H1 (cell line): ENCODE measurements around the gene FAAP100. TPM values are rescaled to one million over a fixed set of nuclear protein-coding genes. Genes with fewer than 3 reads are reported as not detected.
A peak's percentile ranks its signal among the peaks of the same experiment; 100 is the strongest.

ENCODE experiments used
- CTCF ChIA-PET: fragments of 300-600 bp; sonication (Branson Sonifier 250); formaldehyde crosslinking; loops from one replicate; lab custom pipeline; 2021; ENCODE audit not compliant: partially characterized antibody; lab: Charles Lee
- POLR2A ChIA-PET: fragments of 300-600 bp; sonication (Branson Sonifier 250); formaldehyde crosslinking; loops from one replicate; lab custom pipeline; 2021; ENCODE audit warnings: inconsistent platforms; ENCODE audit not compliant: partially characterized antibody; lab: Charles Lee
- DNase-seq, 2 experiments: peaks; one replicate each; pipeline versions ENCODE4 v3.0.0 to v3.0.0-alpha.2; 2010 to 2022; ENCODE audit warnings: low spot score in 2 of 2, low read depth in 1 of 2, mixed read lengths in 1 of 2
- FAIRE-seq: peaks from 2 replicates; lab custom pipeline; 2011; peaks lifted over from hg19 to GRCh38; lab: Jason Lieb, UNC
- H2AFZ ChIP-seq: 2 replicates; pipeline ENCODE4 v1.8.1; 2012; ENCODE audit warnings: low read length, inconsistent platforms
- H2AK5ac ChIP-seq: 2 replicates; pipeline ENCODE4 v1.6.1; 2013; ENCODE audit warnings: low read depth, low read length
- H2BK120ac ChIP-seq: replicated peaks from 2 replicates; pipeline ENCODE3; 2013; ENCODE audit warnings: low read depth, low read length, inconsistent platforms
- H2BK12ac ChIP-seq: 2 replicates; pipeline ENCODE4 v1.6.1; 2013; ENCODE audit warnings: low read depth, low read length
- H2BK15ac ChIP-seq: 2 replicates; pipeline ENCODE4 v1.6.1; 2013; ENCODE audit warnings: low read length
- H2BK20ac ChIP-seq: 2 replicates; pipeline ENCODE4 v1.6.1; 2013; ENCODE audit warnings: low read length
- H2BK5ac ChIP-seq: 2 replicates; pipeline ENCODE4 v1.6.1; 2013; ENCODE audit warnings: low read depth, low read length
- H3K14ac ChIP-seq: 2 replicates; pipeline ENCODE4 v1.6.1; 2013; ENCODE audit warnings: inconsistent platforms; ENCODE audit not compliant: insufficient read length
- H3K18ac ChIP-seq: 2 replicates; pipeline ENCODE4 v1.6.1; 2013; ENCODE audit warnings: low read length; ENCODE audit errors: extremely low read depth
- H3K23ac ChIP-seq: 2 replicates; pipeline ENCODE4 v1.6.1; 2013; ENCODE audit warnings: inconsistent platforms; ENCODE audit not compliant: insufficient read length
- H3K23me2 ChIP-seq: 2 replicates; pipeline ENCODE4 v1.6.1; 2013; ENCODE audit warnings: low read depth, low read length
- H3K27ac ChIP-seq: 2 replicates; pipeline ENCODE4 v1.6.1; 2011; ENCODE audit warnings: low read depth, low read length, inconsistent platforms
- H3K27me3 ChIP-seq, 4 experiments: replicated peaks in 1 of 4; 1 replicate in 1 of 4; 2 replicates in 3 of 4; pipeline versions ENCODE4 v1.6.1 to v1.8.1; 2011 to 2013; ENCODE audit warnings: low read length in 3 of 4, mild to moderate bottlenecking in 3 of 4, inconsistent platforms in 2 of 4, mixed read lengths in 2 of 4, moderate library complexity in 1 of 4; ENCODE audit not compliant: control insufficient read depth in 3 of 4, insufficient read depth in 3 of 4; ENCODE audit errors: extremely low read depth in 1 of 4
- H3K36me3 ChIP-seq, 4 experiments: 2 replicates each; pipeline versions ENCODE4 v1.6.1 to v1.8.1; 2011 to 2013; ENCODE audit warnings: mild to moderate bottlenecking in 4 of 4, low read length in 3 of 4, moderate library complexity in 2 of 4, control low read depth in 1 of 4, inconsistent platforms in 1 of 4; ENCODE audit not compliant: insufficient read depth in 4 of 4, control insufficient read depth in 2 of 4
- H3K4ac ChIP-seq: replicated peaks from 2 replicates; pipeline ENCODE3; 2013; ENCODE audit warnings: low read length, low read depth, mixed read lengths, inconsistent platforms; ENCODE audit not compliant: insufficient read length
- H3K4me1 ChIP-seq, 4 experiments: replicated peaks in 1 of 4; 1 replicate in 1 of 4; 2 replicates in 3 of 4; pipeline versions ENCODE4 v1.6.1 to v1.8.1; 2011 to 2013; ENCODE audit warnings: low read length in 3 of 4, inconsistent platforms in 2 of 4, mixed read lengths in 1 of 4; ENCODE audit not compliant: insufficient read depth in 4 of 4, control insufficient read depth in 3 of 4
- H3K4me2 ChIP-seq, 2 experiments: 2 replicates each; pipeline versions ENCODE4 v1.6.1 to v1.8.1; 2011 to 2013; ENCODE audit warnings: low read depth in 2 of 2, low read length in 2 of 2, control low read depth in 1 of 2, inconsistent platforms in 1 of 2, mild to moderate bottlenecking in 1 of 2; ENCODE audit not compliant: insufficient read depth in 1 of 2
- H3K4me3 ChIP-seq, 4 experiments: fragments of 200-600, 300-600 bp in 1 of 4; sonication (generic), shearing (Covaris generic), sonication (Bioruptor Twin) in 1 of 4; 2 replicates each; pipeline versions ENCODE4 v1.5.1 to v1.8.1; 2011 to 2016; ENCODE audit warnings: low read length in 4 of 4, low read depth in 3 of 4, control low read depth in 2 of 4, inconsistent platforms in 2 of 4, mild to moderate bottlenecking in 2 of 4, mixed read lengths in 1 of 4, moderate library complexity in 1 of 4; ENCODE audit not compliant: insufficient read depth in 2 of 4; ENCODE audit errors: extremely low read depth in 1 of 4
- H3K56ac ChIP-seq: replicated peaks from 2 replicates; pipeline ENCODE3; 2013; ENCODE audit warnings: low read depth, mild to moderate bottlenecking, mixed read lengths, low read length, inconsistent platforms; ENCODE audit not compliant: insufficient read length
- H3K79me1 ChIP-seq: 2 replicates; pipeline ENCODE4 v1.6.1; 2013; ENCODE audit warnings: low read depth, low read length, control low read depth
- H3K79me2 ChIP-seq, 2 experiments: 2 replicates each; pipeline versions ENCODE4 v1.6.1 to v1.8.1; 2012 to 2013; ENCODE audit warnings: low read length in 2 of 2, mild to moderate bottlenecking in 2 of 2, inconsistent platforms in 1 of 2; ENCODE audit not compliant: insufficient read depth in 2 of 2, control insufficient read depth in 1 of 2
- H3K9ac ChIP-seq, 4 experiments: replicated peaks in 1 of 4; 1 replicate in 1 of 4; 2 replicates in 3 of 4; pipeline versions ENCODE4 v1.6.1 to v1.8.1; 2011 to 2013; ENCODE audit warnings: low read depth in 3 of 4, low read length in 3 of 4, control low read depth in 2 of 4, mild to moderate bottlenecking in 2 of 4, moderate library complexity in 2 of 4, inconsistent platforms in 1 of 4; ENCODE audit errors: extremely low read depth in 1 of 4
- H3K9me3 ChIP-seq, 2 experiments: 2 replicates each; pipeline versions ENCODE4 v1.6.1 to v1.8.1; 2012 to 2013; ENCODE audit warnings: mild to moderate bottlenecking in 2 of 2, moderate library complexity in 2 of 2, control low read depth in 1 of 2, inconsistent platforms in 1 of 2, low read depth in 1 of 2, low read length in 1 of 2, mixed read lengths in 1 of 2; ENCODE audit not compliant: insufficient read depth in 2 of 2
- H4K20me1 ChIP-seq, 2 experiments: replicated peaks in 1 of 2; 2 replicates each; pipeline versions ENCODE3 to v1.8.1; 2011 to 2013; ENCODE audit warnings: inconsistent platforms in 2 of 2, low read length in 2 of 2, mild to moderate bottlenecking in 1 of 2; ENCODE audit not compliant: insufficient read depth in 2 of 2, control insufficient read depth in 1 of 2
- H4K5ac ChIP-seq: 2 replicates; pipeline ENCODE4 v1.6.1; 2013; ENCODE audit warnings: low read length, low read depth, mixed read lengths, inconsistent platforms; ENCODE audit not compliant: insufficient read length
- H4K8ac ChIP-seq: 2 replicates; pipeline ENCODE4 v1.8.0; 2013; ENCODE audit warnings: mild to moderate bottlenecking, moderate library complexity, low read length, inconsistent platforms; ENCODE audit not compliant: insufficient read depth; ENCODE audit errors: extremely low read depth
- H4K91ac ChIP-seq: replicated peaks from 2 replicates; pipeline ENCODE3; 2013; ENCODE audit warnings: low read length, mixed read lengths, inconsistent platforms; ENCODE audit not compliant: insufficient read length
- ASH2L ChIP-seq: fragments of 200-600, 300-600 bp; sonication (generic); IDR thresholded peaks from one replicate; pipeline ENCODE4 v1.7.1; 2017; ENCODE audit warnings: low read length
- CHD1 ChIP-seq: IDR thresholded peaks from 2 replicates; pipeline ENCODE4 v1.6.1; 2012; ENCODE audit warnings: low read depth, low read length, improper control_type of control experiment
- JUN ChIP-seq: IDR thresholded peaks from 2 replicates; pipeline ENCODE4 v1.6.1; 2011; ENCODE audit warnings: low read depth, mild to moderate bottlenecking, improper control_type of control experiment, low read length
- KDM1A ChIP-seq: fragments of 200-600, 300-600 bp; sonication (generic); IDR thresholded peaks from 2 replicates; pipeline ENCODE4 v1.7.1; 2016; ENCODE audit warnings: mild to moderate bottlenecking, low read length, borderline replicate concordance
- NRF1 ChIP-seq: IDR thresholded peaks from 2 replicates; pipeline ENCODE4 v1.6.1; 2011; ENCODE audit warnings: mild to moderate bottlenecking, low read depth, low read length, improper control_type of control experiment
- RAD21 ChIP-seq, 2 experiments: IDR thresholded peaks in 1 of 2; conservative IDR thresholded peaks in 1 of 2; 2 replicates each; pipeline ENCODE4 v1.6.1; 2011; ENCODE audit warnings: low read depth in 2 of 2, low read length in 2 of 2, improper control_type of control experiment in 1 of 2, inconsistent platforms in 1 of 2, mild to moderate bottlenecking in 1 of 2, moderate library complexity in 1 of 2
- SRF ChIP-seq: IDR thresholded peaks from 2 replicates; pipeline ENCODE4 v1.6.1; 2011; ENCODE audit warnings: mild to moderate bottlenecking, low read depth, low read length, moderate library complexity
- TAF1 ChIP-seq: IDR thresholded peaks from 2 replicates; pipeline ENCODE4 v1.6.1; 2011; ENCODE audit warnings: mild to moderate bottlenecking, low read depth, low read length
- TCF12 ChIP-seq: IDR thresholded peaks from 2 replicates; pipeline ENCODE4 v1.6.1; 2011; ENCODE audit warnings: low read depth, mild to moderate bottlenecking, low read length
- USF2 ChIP-seq: IDR thresholded peaks from 2 replicates; pipeline ENCODE4 v1.6.1; 2011; ENCODE audit warnings: low read length, improper control_type of control experiment
- YY1 ChIP-seq: IDR thresholded peaks from 2 replicates; pipeline ENCODE4 v1.6.1; 2011; ENCODE audit warnings: low read depth, mild to moderate bottlenecking, low read length
- WGBS, 2 experiments: shearing (Covaris generic) in 1 of 2; methylation state at CpG; one replicate each; pipeline versions ENCODE4 v1.1.6 to v1.1.7; 2013 to 2015; ENCODE audit warnings: low lambda C conversion rate in 2 of 2, mixed read lengths in 2 of 2, inconsistent platforms in 1 of 2, low coverage in 1 of 2, missing lambda C conversion rate in 1 of 2; ENCODE audit not compliant: insufficient replicate concordance in 2 of 2, insufficient coverage in 1 of 2, insufficient read length in 1 of 2; ENCODE audit errors: extremely low coverage in 1 of 2, missing lambda C conversion rate in 1 of 2; 5-methylcytosine and 5-hydroxymethylcytosine counted together
- polyA plus RNA-seq, 7 experiments: library from polyadenylated mRNA; depleted of rRNA in 3 of 7; stranded (reverse) in 5 of 7; unstranded in 2 of 7; fragments of >200 nt in 5 of 7; fragments of 200-250 nt in 2 of 7; gene quantifications; 1 replicate in 5 of 7; 2 replicates in 1 of 7; 4 replicates in 1 of 7; pipeline versions ENCODE4 v1.2.1 to v1.2.3, GENCODE V29; 2011 to 2013; ENCODE audit warnings: missing spikeins in 2 of 7, mixed read lengths in 2 of 7
- total RNA-seq: library from RNA; stranded (reverse); fragmentation: NEBNext Ultra II Directional; extraction: Animal tissue kit (Norgen Biotek cat#: 25700); gene quantifications from 2 replicates; pipeline ENCODE4 v1.2.1, GENCODE V29; 2021
- TF ChIP-seq, protein P1 (sequence below): IDR thresholded peaks from 2 replicates; pipeline ENCODE4 v1.6.1; 2011; ENCODE audit warnings: low read depth, mild to moderate bottlenecking, low read length; ENCODE audit not compliant: insufficient read depth

Gene FAAP100
- total and polyA plus RNA-seq, 2 of the 8 experiments (the other 6 are each of a cell fraction or from before 2014, with no cell fraction given): 23.2 to 41.8 TPM

DNA sequence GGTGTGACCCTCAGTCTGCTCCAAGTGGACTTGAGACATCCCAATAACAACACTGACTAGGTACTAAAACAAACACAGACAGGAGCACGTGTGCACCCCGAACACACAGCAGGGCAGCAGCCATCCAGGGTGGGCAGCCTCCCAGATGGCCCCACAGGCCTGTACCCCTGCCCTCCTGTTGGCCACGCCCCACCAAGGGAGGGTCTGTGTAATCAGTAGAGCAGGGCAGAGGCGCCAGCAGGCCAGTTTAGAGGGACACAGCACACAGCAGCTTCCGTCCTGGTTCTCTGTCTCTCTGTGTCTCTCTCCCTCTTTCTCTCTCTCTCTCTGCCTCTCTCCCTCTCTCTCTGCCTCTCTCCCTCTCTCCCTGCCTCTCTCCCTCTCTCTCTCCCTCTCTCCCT lies 61.0 kb downstream of the FAAP100 start:
- H4K91ac ChIP-seq: peak overlapping the region; percentile 66
- peaks cover 0 to 9% (median 4%) of the 10 kb centered on the region in 4 experiments; a peak in 3 of 7 replicates for H3K27me3 ChIP-seq
- H3K27ac ChIP-seq: no peak overlapping the region
- no peak overlapping the region for H3K23ac ChIP-seq
- no peak overlapping the region for H3K4ac ChIP-seq
- H3K9ac ChIP-seq: no peak overlapping the region
- WGBS, 2 experiments: 80% methylated on average over 5 of the region's 5 CpGs; no CpG with 5 or more reads in 1 of the 2 experiments
- H2BK5ac ChIP-seq: peak overlapping the region; percentile 54; the same call in 1 of the 2 replicates
- no peak overlapping the region for H2AK5ac ChIP-seq
- H3K23me2 ChIP-seq: peaks cover 2% of the 10 kb centered on the region; the same call in 1 of the 2 replicates
- no peak overlapping the region for H2BK120ac ChIP-seq
- H3K4me1 ChIP-seq: peaks cover 6 to 28% (median 22%) of the 10 kb centered on the region in 4 experiments
- no peak for DNase-seq
- peak overlapping the region; percentile 53; the same call in 1 of the 2 replicates for H3K18ac ChIP-seq
- no peak for FAIRE-seq
- H2AFZ ChIP-seq: no peak overlapping the region
- H3K56ac ChIP-seq: no peak overlapping the region
- no peaks in the 10 kb centered on the region for H3K79me1 ChIP-seq
- 0 out of 2 replicates have a peak overlapping the region, but pooled peaks have one; percentile 52 for H2BK12ac ChIP-seq
- H3K4me3 ChIP-seq: no peak overlapping the region
- H2BK15ac ChIP-seq: no peak overlapping the region; the same call in 1 of the 2 replicates
- no peak overlapping the region for H4K8ac ChIP-seq
- H3K4me2 ChIP-seq: no peak overlapping the region; a peak in 1 of 4 replicates
- H4K5ac ChIP-seq: no peak overlapping the region
- H3K14ac ChIP-seq: no peak overlapping the region
- CTCF ChIA-PET: interaction anchor here (0.6 to 2.7 kb wide), 4 partner anchors 29 to 237 kb away, joined by 3 to 16 read pairs (median 4); no protein-coding TSS in a partner anchor
- H3K36me3 ChIP-seq: no peaks in the 10 kb centered on the region
- H3K9me3 ChIP-seq: no peaks in the 10 kb centered on the region
- H2BK20ac ChIP-seq: peak overlapping the region; percentile 51; the same call in 1 of the 2 replicates
- POLR2A ChIA-PET: interaction anchor here (1.0 to 35.8 kb wide), 5 partner anchors 8 to 246 kb away, joined by 3 to 1004 read pairs (median 8); partner anchors contain the start of genes ACTG1 and FSCN2
- H4K20me1 ChIP-seq: no peaks in the 10 kb centered on the region
- H3K79me2 ChIP-seq: no peaks in the 10 kb centered on the region
- TF ChIP-seq USF2 (no peak), ASH2L (no peak), YY1 (no peak), SRF (no peak), TAF1 (no peak), KDM1A (no peak), NRF1 (no peak), CHD1 (no peak), JUN (no peak), RAD21 (IDR thresholded peaks at IDR 0.05 in 1 of 2, conservative IDR thresholded peaks at IDR 0.05 in 1 of 2; ENCODE audit: low read depth in 2 of 2, low read length in 2 of 2) (no peak), TCF12 (no peak)
- TF ChIP-seq, protein P1, sequence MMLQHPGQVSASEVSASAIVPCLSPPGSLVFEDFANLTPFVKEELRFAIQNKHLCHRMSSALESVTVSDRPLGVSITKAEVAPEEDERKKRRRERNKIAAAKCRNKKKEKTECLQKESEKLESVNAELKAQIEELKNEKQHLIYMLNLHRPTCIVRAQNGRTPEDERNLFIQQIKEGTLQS: no peak
